Neural crest cell (in vitro differentiated cells): Measurements from ENCODE around the gene CALN1. TPM values are rescaled to one million over a fixed set of nuclear protein-coding genes. Genes with fewer than 3 reads are reported as not detected.
A peak's percentile ranks its signal among the peaks of the same experiment; 100 is the strongest.

Source experiments
- DNase-seq: peaks from one replicate; pipeline ENCODE4 v3.0.0; 2021; ENCODE audit warnings: low read depth, mixed read lengths, low spot score
- H3K27ac Mint-ChIP-seq: one replicate; pipeline ENCODE4 v1.8.0; 2021; ENCODE audit warnings: mild to moderate bottlenecking, mixed read lengths; ENCODE audit not compliant: unreplicated experiment
- H3K27me3 Mint-ChIP-seq: 2 replicates; pipeline ENCODE4 v1.8.0; 2021; ENCODE audit warnings: low read depth, mild to moderate bottlenecking, mixed read lengths
- H3K36me3 Mint-ChIP-seq: 2 replicates; pipeline ENCODE4 v1.8.0; 2021; ENCODE audit warnings: low read depth, mild to moderate bottlenecking, mixed read lengths
- H3K4me1 Mint-ChIP-seq: 2 replicates; pipeline ENCODE4 v1.8.0; 2021; ENCODE audit warnings: mixed read lengths
- H3K4me3 Mint-ChIP-seq: one replicate; pipeline ENCODE4 v1.8.0; 2021; ENCODE audit warnings: mild to moderate bottlenecking, mixed read lengths
- H3K9me3 Mint-ChIP-seq: 2 replicates; pipeline ENCODE4 v1.8.0; 2021; ENCODE audit warnings: mixed read lengths
- total RNA-seq: library from RNA; stranded (reverse); gene quantifications from 2 replicates; pipeline ENCODE4 v1.2.1, GENCODE V29; 2021
- TF ChIP-seq, protein P1 (sequence below): fragments of 200-600 bp; sonication (generic); conservative IDR thresholded peaks from 2 replicates; pipeline ENCODE4 v1.5.0; 2021; ENCODE audit warnings: antibody characterized with exemption, mild to moderate bottlenecking

Gene CALN1
- total RNA-seq, 1 donor from 2014 or later: 0.51 TPM

GRCh38 chr7:72039460-72039859, 372.7 kb downstream of the CALN1 start:
- Mint-ChIP-seq H3K4me1 (no peaks in the 10 kb centered on the region), H3K27ac (no peak overlapping the region), H3K4me3 (no peak overlapping the region), H3K36me3 (peaks cover 4% of the 10 kb centered on the region), H3K27me3 (no peaks in the 10 kb centered on the region), H3K9me3 (peaks cover 6% of the 10 kb centered on the region)
- DNase-seq: no peak
- TF ChIP-seq, protein P1, sequence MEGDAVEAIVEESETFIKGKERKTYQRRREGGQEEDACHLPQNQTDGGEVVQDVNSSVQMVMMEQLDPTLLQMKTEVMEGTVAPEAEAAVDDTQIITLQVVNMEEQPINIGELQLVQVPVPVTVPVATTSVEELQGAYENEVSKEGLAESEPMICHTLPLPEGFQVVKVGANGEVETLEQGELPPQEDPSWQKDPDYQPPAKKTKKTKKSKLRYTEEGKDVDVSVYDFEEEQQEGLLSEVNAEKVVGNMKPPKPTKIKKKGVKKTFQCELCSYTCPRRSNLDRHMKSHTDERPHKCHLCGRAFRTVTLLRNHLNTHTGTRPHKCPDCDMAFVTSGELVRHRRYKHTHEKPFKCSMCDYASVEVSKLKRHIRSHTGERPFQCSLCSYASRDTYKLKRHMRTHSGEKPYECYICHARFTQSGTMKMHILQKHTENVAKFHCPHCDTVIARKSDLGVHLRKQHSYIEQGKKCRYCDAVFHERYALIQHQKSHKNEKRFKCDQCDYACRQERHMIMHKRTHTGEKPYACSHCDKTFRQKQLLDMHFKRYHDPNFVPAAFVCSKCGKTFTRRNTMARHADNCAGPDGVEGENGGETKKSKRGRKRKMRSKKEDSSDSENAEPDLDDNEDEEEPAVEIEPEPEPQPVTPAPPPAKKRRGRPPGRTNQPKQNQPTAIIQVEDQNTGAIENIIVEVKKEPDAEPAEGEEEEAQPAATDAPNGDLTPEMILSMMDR: no peak

GRCh38 chr7:72038022-72038732, 374.0 kb downstream of the CALN1 start:
- H3K27me3 Mint-ChIP-seq: no peaks in the 10 kb centered on the region
- no peak overlapping the region for H3K27ac Mint-ChIP-seq
- H3K36me3 Mint-ChIP-seq: peaks cover 7% of the 10 kb centered on the region
- H3K9me3 Mint-ChIP-seq: peaks cover 6% of the 10 kb centered on the region
- TF ChIP-seq, protein P1: no peak
- DNase-seq: no peak
- no peak overlapping the region for H3K4me3 Mint-ChIP-seq
- H3K4me1 Mint-ChIP-seq: no peaks in the 10 kb centered on the region

- peaks cover 5% of the 10 kb centered on the region for H3K4me1 Mint-ChIP-seq
These were observed 374.6 kb downstream of the CALN1 start for GRCh38 chr7:72037516-72037915.

GRCh38 chr7:72035266-72035665, 376.9 kb downstream of the CALN1 start:
- no peak for DNase-seq
- Mint-ChIP-seq H3K4me3 (no peak overlapping the region), H3K9me3 (peaks cover 3% of the 10 kb centered on the region), H3K27me3 (no peaks in the 10 kb centered on the region), H3K4me1 (peaks cover 8% of the 10 kb centered on the region), H3K27ac (no peak overlapping the region), H3K36me3 (peaks cover 7% of the 10 kb centered on the region)
- TF ChIP-seq, protein P1: no peak

More at GRCh38 chr7:72037516-72037915, 374.6 kb downstream of the CALN1 start:
- peaks cover 7% of the 10 kb centered on the region for H3K36me3 Mint-ChIP-seq
- TF ChIP-seq, protein P1: no peak
- H3K27me3 Mint-ChIP-seq: no peaks in the 10 kb centered on the region
- DNase-seq: no peak
- no peak overlapping the region for H3K4me3 Mint-ChIP-seq
- peaks cover 6% of the 10 kb centered on the region for H3K9me3 Mint-ChIP-seq
- H3K27ac Mint-ChIP-seq: peak overlapping the region; percentile 57

DNA sequence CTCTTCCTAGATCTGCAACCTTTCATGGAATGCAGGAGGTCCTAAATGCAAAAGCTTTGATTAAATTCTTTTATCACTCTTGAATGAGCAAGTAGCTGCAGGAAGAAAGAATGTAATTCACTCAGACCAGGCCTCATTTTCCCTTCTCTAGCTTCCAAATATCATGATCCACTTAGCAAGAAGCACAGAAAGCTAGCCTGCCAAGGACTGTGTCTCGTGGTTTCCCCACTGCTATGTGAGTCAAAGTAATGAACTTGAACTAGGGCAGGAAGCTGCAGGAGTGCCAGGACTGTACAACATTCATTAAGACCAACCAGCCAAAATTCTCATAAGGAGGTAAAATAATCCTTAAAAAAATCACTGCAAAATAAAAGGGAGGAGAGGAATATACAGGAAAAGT, 379.2 kb downstream of the CALN1 start:
- Mint-ChIP-seq H3K27ac (no peak overlapping the region), H3K27me3 (no peaks in the 10 kb centered on the region), H3K36me3 (peaks cover 7% of the 10 kb centered on the region), H3K4me3 (no peak overlapping the region), H3K4me1 (peaks cover 8% of the 10 kb centered on the region), H3K9me3 (peaks cover 3% of the 10 kb centered on the region)
- no peak for DNase-seq
- TF ChIP-seq, protein P1: no peak
